ENCODE measurements around the gene SPG7.

Gene SPG7

GRCh38 chr16:89600427-89600826 is 92.2 kb downstream of the SPG7 start:
- no peak for DNase-seq (ENCODE audit: low spot score)

- no peak for DNase-seq (ENCODE audit: low spot score)
Observed at GRCh38 chr16:89600956-89601355, 92.8 kb downstream of the SPG7 start.

- no peak for DNase-seq (ENCODE audit: low spot score)
Observed at GRCh38 chr16:89601906-89602272, 93.7 kb downstream of the SPG7 start.

- DNase-seq (ENCODE audit: low spot score) = no peak
Observed at GRCh38 chr16:89602273-89602951, 94.2 kb downstream of the SPG7 start.

GRCh38 chr16:89602952-89603590 is 94.9 kb downstream of the SPG7 start:
- no peak for DNase-seq (ENCODE audit: low spot score)

- no peak for DNase-seq (ENCODE audit: low spot score)
Observed at GRCh38 chr16:89604764-89605163, 96.6 kb downstream of the SPG7 start.

GRCh38 chr16:89605186-89605970 is 97.2 kb downstream of the SPG7 start:
- DNase-seq (ENCODE audit: low spot score) = no peak

GRCh38 chr16:89606006-89606405 is 97.8 kb downstream of the SPG7 start:
- DNase-seq (ENCODE audit: low spot score) = no peak

Data from HuH-7 (cell line).